Posterior vena cava (tissue), 2 donors: Measurements from ENCODE around the gene SNAP25. TPM values are rescaled to one million over a fixed set of nuclear protein-coding genes. Genes with fewer than 3 reads are reported as not detected.

ENCODE experiments used
- DNase-seq: peaks from one replicate; pipeline ENCODE4 v3.0.0-alpha.2; 2020; ENCODE audit warnings: low spot score
- intact Hi-C, 2 donors: fragments of 100-400 bp; cut with DNase I; formaldehyde crosslinking; loops; one replicate each; pipeline versions ENCODE4 v1.14.1 to v1.14.2; 2022 to 2023
- total RNA-seq, 2 donors: library from RNA; stranded (reverse); fragmentation: NEBNext Ultra II Directional; extraction: Animal tissue kit (Norgen Biotek cat#: 25700); gene quantifications; one replicate each; pipeline ENCODE4 v1.2.1, GENCODE V29; 2021
- donor health status: DM: yes; HTN: yes; CAD: no.
- donor health status: DM: yes; HTN: yes; CAD: no.

Gene SNAP25
- total RNA-seq, 2 donors from 2014 or later, result 0.37 to 0.62 TPM

DNA sequence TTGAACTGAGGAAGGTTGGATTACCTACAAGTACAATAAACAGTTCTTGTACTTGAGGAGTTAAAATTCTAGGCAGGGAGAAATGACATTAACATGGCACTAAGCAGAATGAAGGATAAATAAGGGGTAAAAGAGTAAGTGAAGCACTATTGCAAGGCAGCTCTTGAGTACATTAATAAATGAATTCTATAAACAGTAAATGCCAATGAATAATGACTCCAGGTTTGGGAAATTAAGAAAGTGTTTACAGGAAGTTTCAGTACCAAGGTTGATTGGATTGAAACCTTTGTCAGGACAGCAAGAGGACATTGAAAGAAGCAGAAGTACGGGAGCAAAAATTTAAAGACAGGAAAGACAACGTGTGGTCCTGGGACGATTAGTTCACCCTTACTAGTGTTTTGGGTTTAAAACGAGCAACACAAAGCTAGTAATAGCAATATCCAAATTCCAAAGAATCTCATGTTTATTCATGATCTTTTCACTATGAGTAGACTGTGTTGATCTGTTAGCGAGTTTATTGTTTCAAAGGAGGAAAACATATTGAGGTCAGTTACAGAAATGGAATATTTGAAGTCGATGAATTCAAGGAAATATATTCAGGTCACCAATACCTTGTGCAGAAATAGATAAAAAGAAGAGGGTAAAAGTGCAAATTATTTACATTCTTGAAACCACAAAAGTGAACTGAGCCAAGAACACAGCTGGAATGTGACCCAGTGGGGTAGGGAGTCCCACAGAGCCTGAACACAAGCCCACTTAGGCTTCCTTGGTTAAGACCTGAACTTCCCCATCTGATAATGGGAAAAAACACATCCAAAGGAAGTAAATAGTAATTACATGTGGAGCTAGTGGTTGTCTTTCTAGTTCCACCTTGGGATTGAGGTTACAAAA lies 134.5 kb downstream of the SNAP25 start:
- intact Hi-C loops, result no loop called here
- no peak for DNase-seq

- no peak for DNase-seq
- intact Hi-C loops, result no loop called here
These were observed 138.0 kb downstream of the SNAP25 start for GRCh38 chr20:10356628-10357027.

Other genes starting within 250 kb of the SNAP25 start
- gene ANKEF1, start 183.8 kb upstream of the SNAP25 start, total RNA-seq, result 1 to 10 TPM in 1 of 2 donors, under 1 TPM in 1; 0.86 to 1.3 TPM
- 10 to 100 TPM; 16.1 to 16.9 TPM for gene MKKS, start 215.4 kb downstream of the SNAP25 start, total RNA-seq
- gene SLX4IP, start 216.5 kb downstream of the SNAP25 start, total RNA-seq, result 1 to 10 TPM; 1.8 to 3.3 TPM